Esophagus muscularis mucosa (tissue), 4 donors: ENCODE data around the gene DEUP1.

ENCODE experiments used
- CTCF ChIP-seq, 3 experiments: fragments of 200-600 bp in 2 of 3; fragments of 450-650 bp in 1 of 3; sonication (generic) in 2 of 3; IDR thresholded peaks; one replicate each; pipeline ENCODE4 v1.5.1; 2017 to 2019; ENCODE audit warnings: antibody characterized with exemption in 3 of 3, mild to moderate bottlenecking in 2 of 3, moderate library complexity in 1 of 3
- EP300 ChIP-seq: sonication (generic); formaldehyde crosslinking; IDR thresholded peaks from one replicate; pipeline ENCODE4 v1.6.1; 2017; ENCODE audit warnings: antibody characterized with exemption
- POLR2A ChIP-seq: fragments of 450-650 bp; IDR thresholded peaks from one replicate; pipeline ENCODE4 v1.6.1; 2017; ENCODE audit warnings: antibody characterized with exemption, moderate library complexity, mild to moderate bottlenecking, low read depth

DNA sequence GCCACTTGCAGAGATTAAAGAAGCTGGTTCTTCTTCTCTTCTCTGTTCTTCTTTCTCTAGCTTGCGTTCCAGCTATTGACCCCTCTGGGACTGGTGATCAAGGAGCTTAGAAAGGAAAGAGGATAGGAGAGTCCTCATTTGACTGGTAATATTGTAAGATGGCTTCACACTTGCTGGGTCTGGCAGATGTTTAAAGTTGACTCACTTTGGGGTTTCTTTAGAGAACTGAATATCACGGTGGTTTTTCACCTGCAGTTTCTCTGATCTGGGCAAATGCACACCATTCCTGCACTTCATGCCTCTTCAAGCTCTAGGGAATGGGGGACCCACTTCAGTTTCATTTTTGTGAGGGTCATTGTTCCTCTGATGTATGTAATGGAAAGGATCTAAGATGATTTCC is 41.8 kb upstream of the DEUP1 start:
- TF ChIP-seq CTCF (IDR thresholded peaks at IDR 0.05), result no peak
- no peak for TF ChIP-seq POLR2A
- TF ChIP-seq EP300, result no peak
